B cell (primary cell): ENCODE results near the gene ZFAND2A. TPM values are rescaled to one million over a fixed set of nuclear protein-coding genes. Genes with fewer than 3 reads are reported as not detected.

Source experiments
- ATAC-seq: fragments of 200-7000 bp; cut with Tn5 transposase; one replicate; pipeline ENCODE4 v1.10.0; 2021; ENCODE audit warnings: low read depth, mild to moderate bottlenecking, moderate number of reproducible peaks, moderate library complexity
- CTCF ChIA-PET: fragments of 350-600 bp; sonication (Branson Sonifier 250); formaldehyde crosslinking; loops from one replicate; lab custom pipeline; 2021; ENCODE audit warnings: antibody characterized with exemption, inconsistent platforms; lab: Charles Lee
- POLR2A ChIA-PET: fragments of 350-600 bp; sonication (Branson Sonifier 250); formaldehyde crosslinking; loops from one replicate; lab custom pipeline; 2021; ENCODE audit warnings: antibody characterized with exemption; lab: Charles Lee
- DNase-seq: peaks from one replicate; pipeline ENCODE4 v3.0.0; 2013
- H2AFZ ChIP-seq: 2 replicates; pipeline ENCODE4 v1.6.1; 2012; ENCODE audit warnings: mild to moderate bottlenecking, low read depth, low read length; ENCODE audit not compliant: insufficient read depth, poor library complexity, severe bottlenecking
- H3K27ac ChIP-seq, 2 donors: 1 replicate in 1 of 2; 2 replicates in 1 of 2; pipeline ENCODE4 v1.5.1; 2012 to 2013; ENCODE audit warnings: low read length in 2 of 2, mild to moderate bottlenecking in 2 of 2, moderate library complexity in 1 of 2
- H3K27me3 ChIP-seq, 4 experiments: fragments of 200-600 bp in 1 of 4; sonication (generic) in 1 of 4; replicated peaks in 1 of 4; 1 replicate in 2 of 4; 2 replicates in 2 of 4; pipeline versions ENCODE4 v1.6.1 to v1.7.0; 2013 to 2016; ENCODE audit warnings: low read length in 3 of 4, mild to moderate bottlenecking in 2 of 4, mixed read lengths in 1 of 4, moderate library complexity in 1 of 4; ENCODE audit not compliant: insufficient read depth in 4 of 4, control insufficient read depth in 3 of 4; ENCODE audit errors: control extremely low read depth in 1 of 4
- H3K36me3 ChIP-seq, 2 experiments: replicated peaks in 1 of 2; 1 replicate in 1 of 2; 2 replicates in 1 of 2; pipeline versions ENCODE4 v1.6.1 to v1.7.1; 2013; ENCODE audit warnings: low read length in 1 of 2; ENCODE audit not compliant: insufficient read depth in 2 of 2, control insufficient read depth in 1 of 2; ENCODE audit errors: control extremely low read depth in 1 of 2, extremely low read depth in 1 of 2
- H3K4me1 ChIP-seq, 2 donors: fragments of 200-600 bp in 1 of 2; sonication (generic) in 1 of 2; 1 replicate in 1 of 2; 2 replicates in 1 of 2; pipeline versions ENCODE4 v1.5.1 to v1.6.1; 2013 to 2017; ENCODE audit warnings: low read length in 2 of 2; ENCODE audit not compliant: control insufficient read depth in 2 of 2, insufficient read depth in 2 of 2
- H3K4me2 ChIP-seq: replicated peaks from 2 replicates; pipeline ENCODE3; 2012; ENCODE audit warnings: mild to moderate bottlenecking, low read depth, low read length; ENCODE audit not compliant: poor library complexity, severe bottlenecking
- H3K4me3 ChIP-seq, 5 experiments: fragments of 200-600 bp in 1 of 5; sonication (generic) in 1 of 5; 1 replicate in 3 of 5; 2 replicates in 2 of 5; pipeline versions ENCODE4 v1.5.1 to v1.7.0; 2011 to 2016; ENCODE audit warnings: low read length in 4 of 5, mild to moderate bottlenecking in 4 of 5, low read depth in 2 of 5, control low read depth in 1 of 5, moderate library complexity in 1 of 5; ENCODE audit not compliant: insufficient read depth in 1 of 5; ENCODE audit errors: control extremely low read depth in 1 of 5, extremely low read depth in 1 of 5
- H3K79me2 ChIP-seq: fragments of 200-600 bp; sonication (generic); one replicate; pipeline ENCODE4 v1.6.0; 2016; ENCODE audit warnings: low read length; ENCODE audit not compliant: control insufficient read depth, insufficient read depth
- H3K9ac ChIP-seq: fragments of 200-600 bp; sonication (generic); 2 replicates; pipeline ENCODE4 v1.6.1; 2017; ENCODE audit warnings: mild to moderate bottlenecking, low read length, moderate library complexity
- H3K9me3 ChIP-seq, 3 donors: one replicate each; pipeline versions ENCODE4 v1.6.1 to v1.7.1; 2013; ENCODE audit warnings: low read length in 2 of 3; ENCODE audit not compliant: control insufficient read depth in 2 of 3, insufficient read depth in 1 of 3; ENCODE audit errors: control extremely low read depth in 1 of 3
- H4K20me1 ChIP-seq: 2 replicates; pipeline ENCODE4 v1.6.0; 2012; ENCODE audit warnings: mild to moderate bottlenecking, low read length; ENCODE audit not compliant: insufficient read depth, control insufficient read depth, poor library complexity, severe bottlenecking
- H3K27ac Mint-ChIP-seq: one replicate; pipeline ENCODE4 v1.8.0; 2021; ENCODE audit warnings: mixed read lengths
- H3K27me3 Mint-ChIP-seq: one replicate; pipeline ENCODE4 v1.8.0; 2021; ENCODE audit warnings: mixed read lengths
- H3K4me1 Mint-ChIP-seq: one replicate; pipeline ENCODE4 v1.8.0; 2021; ENCODE audit warnings: mixed read lengths
- H3K4me3 Mint-ChIP-seq: one replicate; pipeline ENCODE4 v1.8.0; 2021; ENCODE audit warnings: mixed read lengths
- H3K9me3 Mint-ChIP-seq: one replicate; pipeline ENCODE4 v1.8.0; 2022; ENCODE audit warnings: mixed read lengths; ENCODE audit not compliant: insufficient read depth
- CTCF ChIP-seq: fragments of 200-600 bp; IDR thresholded peaks from one replicate; pipeline ENCODE4 v1.8.0; 2022; ENCODE audit warnings: antibody characterized with exemption, mild to moderate bottlenecking
- EZH2 ChIP-seq: IDR thresholded peaks from 2 replicates; pipeline ENCODE4 v1.6.1; 2012; ENCODE audit warnings: borderline replicate concordance, low read depth, mild to moderate bottlenecking, moderate library complexity, low read length; ENCODE audit not compliant: insufficient read depth, poor library complexity, severe bottlenecking
- WGBS: methylation state at CpG from one replicate; pipeline ENCODE4 v1.1.5; 2013; ENCODE audit warnings: missing lambda C conversion rate; ENCODE audit not compliant: insufficient coverage; 5-methylcytosine and 5-hydroxymethylcytosine counted together
- intact Hi-C: fragments of 100-400 bp; cut with micrococcal nuclease; formaldehyde crosslinking; loops from one replicate; pipeline ENCODE4 v1.10.0; 2022
- polyA plus RNA-seq: library from polyadenylated mRNA; depleted of rRNA; stranded (reverse); fragments of >200 nt; gene quantifications from 2 replicates; pipeline ENCODE4 v1.2.3, GENCODE V29; 2012
- total RNA-seq, 2 donors: library from RNA; stranded (reverse); fragments of 120-200 nt in 1 of 2; gene quantifications; 1 replicate in 1 of 2; 2 replicates in 1 of 2; pipeline versions ENCODE4 v1.2.3 to v1.2.4, GENCODE V29; 2013 to 2022

ZFAND2A gene
- total and polyA plus RNA-seq, 2 donors (not counting 1 experiment from before 2014, with no cell fraction given) = 26.7 to 113 TPM

GRCh38 chr7:1114505-1114904 lies 45.5 kb downstream of the ZFAND2A start:
- H3K27me3 ChIP-seq = no peaks in the 10 kb centered on the region
- Mint-ChIP-seq H3K27ac (no peak overlapping the region), H3K4me1 (no peaks in the 10 kb centered on the region), H3K9me3 (no peaks in the 10 kb centered on the region), H3K4me3 (no peak overlapping the region), H3K27me3 (no peaks in the 10 kb centered on the region)
- no peak overlapping the region for H3K27ac ChIP-seq
- no peaks in the 10 kb centered on the region for H3K36me3 ChIP-seq
- POLR2A ChIA-PET = no interaction called here
- H3K4me2 ChIP-seq = no peak overlapping the region
- no peaks in the 10 kb centered on the region for H4K20me1 ChIP-seq
- intact Hi-C loops = no loop called here
- no peak overlapping the region for H3K9ac ChIP-seq
- ATAC-seq (no peak), DNase-seq (no peak)
- no peak overlapping the region for H3K4me3 ChIP-seq
- no peak overlapping the region for H2AFZ ChIP-seq
- TF ChIP-seq EZH2 = no peak
- TF ChIP-seq CTCF = no peak
- CTCF ChIA-PET = no interaction called here
- peaks cover 10% of the 10 kb centered on the region for H3K79me2 ChIP-seq
- H3K9me3 ChIP-seq = peaks cover 0 to 4% (median 0%) of the 10 kb centered on the region in 3 donors
- no peaks in the 10 kb centered on the region for H3K4me1 ChIP-seq
- 94% methylated on average over 19 of the region's 19 CpGs for WGBS

GRCh38 chr7:1114088-1114487 lies 45.9 kb downstream of the ZFAND2A start:
- peaks cover 0 to 4% (median 0%) of the 10 kb centered on the region in 3 donors for H3K9me3 ChIP-seq
- peaks cover 13% of the 10 kb centered on the region for H3K79me2 ChIP-seq
- no peak for DNase-seq
- no peak for ATAC-seq
- no peaks in the 10 kb centered on the region for H3K27me3 ChIP-seq
- Mint-ChIP-seq H3K27ac (no peak overlapping the region), H3K9me3 (no peaks in the 10 kb centered on the region), H3K4me3 (no peak overlapping the region), H3K27me3 (no peaks in the 10 kb centered on the region), H3K4me1 (no peaks in the 10 kb centered on the region)
- WGBS = 90% methylated on average over 13 of the region's 13 CpGs
- no peak overlapping the region for H2AFZ ChIP-seq
- no peaks in the 10 kb centered on the region for H4K20me1 ChIP-seq
- H3K36me3 ChIP-seq = no peaks in the 10 kb centered on the region
- TF ChIP-seq EZH2 = no peak
- TF ChIP-seq CTCF = no peak
- intact Hi-C loops = no loop called here
- POLR2A ChIA-PET = no interaction called here
- CTCF ChIA-PET = no interaction called here
- H3K9ac ChIP-seq = no peak overlapping the region
- H3K27ac ChIP-seq = no peak overlapping the region
- no peak overlapping the region for H3K4me3 ChIP-seq
- H3K4me1 ChIP-seq = no peaks in the 10 kb centered on the region
- no peak overlapping the region for H3K4me2 ChIP-seq
